Liver (tissue), 3 donors: Measurements from ENCODE around the gene RBM20.

Source experiments
- CTCF ChIP-seq: fragments of 150-350 bp; IDR thresholded peaks from 2 replicates; pipeline ENCODE4 v1.5.1; 2017; ENCODE audit warnings: improper control_type of control experiment, low read depth, low read length; ENCODE audit not compliant: missing input control
- SP1 ChIP-seq: IDR thresholded peaks from 2 replicates; pipeline ENCODE4 v1.6.1; 2018; ENCODE audit warnings: antibody characterized with exemption, mild to moderate bottlenecking
- donor health status: healthy.
- donor health status: healthy.

DNA sequence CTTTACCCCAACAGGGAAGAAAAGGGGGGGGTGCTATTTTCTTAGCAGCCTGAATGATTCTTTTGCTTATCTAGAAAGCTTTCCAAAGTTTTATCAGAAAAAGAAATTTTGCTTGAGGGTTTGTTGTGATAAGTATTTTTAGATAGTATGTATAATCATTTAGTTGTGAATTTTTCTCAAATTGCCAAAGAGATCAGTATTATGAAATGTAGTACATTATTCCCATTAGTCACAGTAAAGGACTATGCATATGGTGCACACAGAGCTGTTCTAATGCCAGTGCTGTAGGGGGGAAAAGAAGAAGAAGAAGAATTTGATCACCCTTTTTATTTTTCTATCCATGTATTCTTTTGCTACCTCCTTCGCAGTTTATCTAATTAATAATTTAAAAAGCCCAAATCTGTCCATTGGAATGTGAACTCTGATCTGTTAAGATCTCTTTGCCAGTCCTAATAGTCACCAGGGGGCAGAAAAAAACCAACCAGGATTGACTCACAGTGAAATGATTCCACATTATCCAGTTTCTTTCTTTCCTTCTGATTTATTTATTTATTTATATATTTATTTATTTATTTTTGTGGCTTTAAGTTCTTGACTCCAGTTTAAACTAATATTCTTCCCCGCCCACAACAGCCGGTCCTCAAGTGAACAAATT lies 4.7 kb downstream of the RBM20 start:
- TF ChIP-seq CTCF (no peak), SP1 (no peak)
